SK-N-MC (cell line): ENCODE data around the gene BMF.

ENCODE experiments used
- EZH2 ChIP-seq: fragments of 200-600 bp; sonication (generic); IDR thresholded peaks from one replicate; pipeline ENCODE4 v1.6.1; 2017; ENCODE audit warnings: antibody characterized with exemption
- POLR2AphosphoS5 ChIP-seq: IDR thresholded peaks from 2 replicates; pipeline ENCODE4 v1.6.1; 2012; ENCODE audit warnings: mild to moderate bottlenecking, low read depth, low read length, borderline replicate concordance

DNA sequence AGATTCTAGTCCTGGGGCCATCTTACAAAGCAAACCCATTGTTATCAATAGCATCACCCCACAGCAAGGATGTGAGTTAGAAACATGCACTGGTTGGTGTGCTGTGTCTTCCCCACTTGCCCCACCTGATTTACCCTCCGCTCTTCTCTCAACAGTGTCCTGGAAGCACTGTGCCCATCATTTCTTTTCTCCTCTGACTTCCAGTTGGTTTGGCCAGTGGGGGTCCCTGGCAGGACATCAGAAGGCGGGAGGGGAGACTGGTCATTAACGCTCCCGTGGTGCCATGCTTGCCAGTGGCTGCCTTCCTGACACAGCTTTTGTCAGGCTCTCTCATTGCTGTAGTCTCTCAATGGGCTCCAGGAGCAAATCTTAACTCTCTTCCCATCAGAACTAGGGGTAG, 40.7 kb upstream of the BMF start:
- TF ChIP-seq EZH2 (no peak), POLR2AphosphoS5 (no peak)
